ENCODE results near the gene SLC46A3. TPM values are rescaled to one million over a fixed set of nuclear protein-coding genes. Genes with fewer than 3 reads are reported as not detected.
A peak's percentile ranks its signal among the peaks of the same experiment; 100 is the strongest.

The SLC46A3 gene
- total RNA-seq, 1 donor from 2014 or later = 55.1 TPM

DNA sequence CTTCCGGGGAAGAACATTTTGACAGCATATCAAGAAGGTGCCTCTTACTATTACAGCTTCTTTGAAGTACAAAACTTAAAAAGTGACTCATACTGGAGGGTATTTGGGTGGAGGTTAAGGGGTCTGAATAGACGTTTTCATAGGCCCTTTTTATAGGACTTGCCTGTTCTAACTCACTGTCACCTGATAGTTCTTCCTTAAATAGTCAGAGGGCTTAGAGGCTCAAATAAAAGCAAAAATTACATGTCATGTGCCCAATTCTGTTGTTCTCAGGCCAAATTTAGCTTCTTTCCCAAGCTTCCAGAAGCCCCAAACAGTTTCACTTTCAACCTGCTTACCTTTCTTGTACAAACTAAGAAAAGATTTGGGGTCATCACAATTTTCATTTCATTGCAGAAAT lies 16.1 kb upstream of the SLC46A3 start:
- peak; percentile 69 for DNase-seq (ENCODE audit: low spot score)

DNA sequence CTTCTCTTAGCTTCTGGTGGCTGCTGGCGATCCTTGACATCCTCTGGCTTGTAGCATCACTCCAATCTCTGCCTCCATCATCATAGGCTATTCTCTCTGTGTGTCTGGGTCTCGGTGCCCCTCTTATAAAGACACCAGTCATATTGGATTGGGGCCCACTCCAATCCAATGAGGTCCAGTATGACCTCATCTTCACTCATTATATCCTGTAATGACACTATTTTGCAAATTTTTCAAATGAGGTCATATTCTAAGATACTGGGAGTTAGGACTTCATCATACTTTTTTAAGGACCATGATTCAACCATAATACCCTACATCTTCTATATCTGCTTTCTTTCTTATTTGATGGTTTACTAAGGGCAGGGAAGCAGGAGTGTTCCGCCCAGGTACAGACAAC lies 12.0 kb upstream of the SLC46A3 start:
- DNase-seq (ENCODE audit: low spot score) = no peak

DNA sequence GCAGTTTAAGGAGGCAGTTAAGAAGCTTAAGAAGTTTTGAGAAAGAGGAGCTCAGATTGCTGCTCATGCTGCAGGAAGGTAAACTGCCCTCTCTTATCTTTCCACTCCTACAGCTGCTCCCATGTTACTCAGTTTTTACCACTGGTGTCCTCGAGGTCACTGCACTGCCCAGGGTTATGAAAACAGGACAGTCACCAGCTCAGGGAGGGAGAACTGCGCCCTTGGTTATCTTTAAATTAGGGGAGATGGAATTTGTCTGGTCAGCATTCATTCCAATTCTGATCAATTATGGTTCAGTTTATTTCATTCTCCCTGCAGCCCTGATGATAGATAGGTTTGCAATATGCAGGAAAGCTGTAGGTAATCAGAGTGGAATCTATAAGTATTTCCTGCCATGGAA lies 10.8 kb upstream of the SLC46A3 start:
- no peak for DNase-seq (ENCODE audit: low spot score)

DNA sequence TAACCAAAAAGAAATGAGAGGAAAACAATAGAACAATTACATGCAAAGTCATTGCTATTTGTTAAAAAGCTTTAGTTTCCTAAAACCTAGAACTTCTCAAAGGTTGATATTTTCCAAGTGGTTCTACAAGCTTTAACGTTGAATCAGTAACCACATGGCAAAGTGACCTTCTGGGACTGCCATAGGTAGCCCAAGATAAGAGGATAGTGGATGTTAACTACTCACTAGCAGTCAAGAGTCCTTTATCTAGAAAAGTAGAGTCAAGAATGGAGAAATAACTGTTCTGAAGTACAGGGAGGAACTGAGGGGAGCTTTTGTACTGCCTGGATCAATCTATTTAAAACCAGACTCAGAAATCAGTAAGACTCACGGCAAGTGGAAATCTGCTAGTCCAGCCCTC lies 9.9 kb upstream of the SLC46A3 start:
- DNase-seq (ENCODE audit: low spot score) = no peak

DNA sequence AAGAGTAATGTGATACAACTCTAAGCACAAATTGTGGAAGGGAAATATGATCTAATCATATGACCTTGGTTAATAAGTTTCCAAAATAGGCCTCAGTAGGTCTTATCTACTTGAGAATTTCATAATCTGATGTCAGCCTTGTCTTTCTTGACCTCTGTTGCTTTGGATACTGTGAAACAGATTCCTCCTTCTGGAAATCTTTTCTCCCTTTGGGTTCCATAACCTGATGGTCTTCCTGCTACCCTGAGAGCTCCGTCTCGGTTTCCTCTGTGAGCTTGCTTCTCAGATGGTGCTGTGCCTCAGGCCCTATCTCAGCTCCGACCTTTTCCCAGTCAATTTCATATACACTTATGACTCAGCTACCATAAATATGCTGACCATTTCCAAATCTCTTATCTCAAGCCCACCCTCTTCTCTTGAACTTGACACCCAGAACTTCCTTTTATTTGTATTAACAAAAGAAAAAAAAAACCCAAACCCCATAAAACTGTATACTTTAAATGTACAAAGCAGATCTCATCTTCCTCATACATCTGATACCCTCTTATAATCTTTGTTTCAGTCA lies 6.4 kb upstream of the SLC46A3 start:
- DNase-seq (ENCODE audit: low spot score) = no peak

DNA sequence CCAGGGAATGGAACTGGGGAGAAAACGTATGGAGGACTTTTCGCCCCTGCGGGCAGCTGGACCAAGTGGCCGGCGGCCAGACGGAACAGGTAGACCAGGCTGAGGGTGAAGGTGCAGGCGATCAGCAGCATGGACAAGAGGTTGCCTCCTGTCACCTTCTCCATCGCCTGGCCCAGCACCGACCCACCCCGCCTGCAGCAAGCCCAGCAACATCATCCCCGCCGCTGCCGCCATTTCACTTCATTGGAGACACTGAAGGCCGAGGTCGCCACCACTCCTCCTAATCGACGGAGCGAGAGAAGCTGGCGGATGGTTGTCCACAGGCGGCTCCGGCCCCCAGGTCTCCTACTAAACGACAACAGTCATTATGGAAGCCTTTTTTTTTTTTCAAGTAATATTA lies 5.0 kb upstream of the SLC46A3 start:
- no peak for DNase-seq (ENCODE audit: low spot score)

DNA sequence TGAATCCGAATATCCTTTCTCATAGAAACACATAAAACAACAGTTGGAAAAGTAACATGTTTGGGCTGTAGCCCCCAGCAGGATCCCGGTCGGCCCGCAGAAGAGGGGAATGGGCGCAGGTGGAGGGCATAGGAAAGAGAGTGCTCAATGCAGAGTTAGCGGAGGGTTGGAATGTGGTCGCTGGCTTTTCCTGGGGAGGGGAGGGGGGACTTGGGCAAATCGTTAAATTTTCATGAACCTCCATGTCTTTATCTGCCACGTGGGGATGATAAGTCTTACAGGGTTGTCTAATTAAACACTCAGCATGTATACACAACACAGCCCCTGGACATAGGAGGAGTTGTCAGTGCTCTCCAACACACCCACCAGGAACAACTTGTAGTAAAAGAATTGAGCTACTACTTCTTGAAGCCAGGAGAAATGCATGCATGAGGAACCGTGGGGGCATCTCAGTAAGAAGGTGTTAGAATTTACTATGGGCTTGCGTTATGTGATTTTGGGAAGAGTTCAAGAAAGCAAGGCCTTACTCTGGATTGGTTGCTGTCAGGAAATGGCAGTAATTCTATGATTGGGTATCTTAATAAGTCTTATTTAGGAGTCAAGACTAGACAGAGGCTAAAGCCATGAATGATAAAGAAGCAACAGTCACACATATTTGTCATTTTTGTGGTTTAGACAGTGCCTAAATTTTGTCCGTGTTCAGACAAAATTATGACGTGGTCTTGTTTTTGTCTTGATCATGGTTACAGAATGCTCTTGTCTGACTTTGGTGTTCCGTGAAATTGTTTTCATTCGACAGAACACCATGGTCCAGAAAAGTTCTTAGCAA lies 671 bp upstream of the SLC46A3 start:
- DNase-seq (ENCODE audit: low spot score) = peak; percentile 66

DNA sequence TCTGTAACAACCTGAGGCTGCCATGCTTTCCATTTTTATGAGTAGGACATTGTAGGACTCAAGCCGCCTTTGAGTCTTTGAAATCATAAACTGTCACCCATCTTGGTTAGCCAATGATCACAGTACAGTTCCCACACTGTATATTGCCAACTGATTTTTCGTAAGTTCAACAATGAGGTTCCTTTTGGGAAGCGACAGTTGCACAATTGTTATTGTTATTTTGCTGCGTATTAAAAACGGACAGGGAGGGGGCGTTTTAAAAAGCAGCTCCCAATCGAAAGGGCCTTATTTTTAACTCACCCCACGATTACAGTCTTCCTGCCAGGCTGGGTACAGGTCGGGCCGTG lies 601 bp downstream of the SLC46A3 start:
- peak; percentile 30 for DNase-seq (ENCODE audit: low spot score)

DNA sequence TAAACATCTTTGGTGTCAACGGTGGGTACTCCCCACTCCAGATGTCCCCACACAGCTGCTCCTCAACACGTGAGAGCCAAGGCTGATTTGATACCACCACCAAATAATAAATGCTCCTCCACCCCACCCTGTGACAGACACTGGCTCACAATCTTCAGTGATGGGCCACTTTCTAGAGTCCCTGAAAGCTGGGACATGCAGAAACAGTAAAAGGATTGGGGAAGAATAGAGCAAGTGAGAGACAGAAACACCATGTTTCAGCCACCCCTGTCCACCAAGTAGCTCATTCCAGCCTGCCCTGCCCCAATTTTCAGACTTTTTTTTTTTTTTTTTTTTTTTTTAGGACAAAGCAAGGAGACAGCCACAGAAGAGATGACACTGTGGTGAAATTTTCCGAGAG lies 1.6 kb downstream of the SLC46A3 start:
- DNase-seq (ENCODE audit: low spot score) = no peak

DNA sequence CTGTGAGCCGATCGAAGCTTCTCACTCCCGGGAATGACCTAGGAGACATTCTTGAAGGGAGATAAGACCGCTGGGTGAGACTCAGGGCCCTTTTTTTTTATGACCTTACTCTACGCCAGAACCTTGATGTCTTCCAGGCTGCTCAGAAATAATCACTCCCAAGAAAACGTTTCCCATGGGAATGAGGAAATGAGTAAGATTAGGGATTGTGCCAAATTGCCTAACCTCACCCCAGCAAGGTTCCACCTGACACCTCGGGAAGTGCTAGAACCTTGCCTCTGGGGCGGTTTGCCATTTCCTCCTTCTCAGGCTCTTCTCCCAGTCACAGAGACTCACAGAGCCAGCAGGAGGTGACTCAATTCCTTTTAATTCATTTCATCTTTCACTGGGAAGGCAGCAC lies 2.3 kb downstream of the SLC46A3 start:
- peak; percentile 50 for DNase-seq (ENCODE audit: low spot score)

DNA sequence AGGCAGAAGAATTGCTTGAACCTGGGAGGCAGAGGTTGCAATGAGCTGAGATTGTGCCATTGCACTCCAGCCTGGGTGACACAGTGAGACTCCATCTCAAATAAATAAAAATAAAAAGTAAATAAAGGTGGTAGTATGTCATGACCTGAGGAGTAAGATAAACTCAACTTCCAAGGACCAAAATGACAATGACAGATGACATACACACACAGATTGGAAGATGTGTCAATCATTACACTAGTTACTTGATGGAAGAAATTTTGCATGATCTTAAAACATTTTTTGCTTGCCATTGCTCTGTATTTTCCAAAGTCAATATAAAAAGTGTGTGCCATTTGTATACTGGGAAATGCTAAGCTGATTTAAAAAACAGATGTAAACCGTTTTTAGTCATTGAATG lies 4.1 kb downstream of the SLC46A3 start:
- no peak for DNase-seq (ENCODE audit: low spot score)

DNA sequence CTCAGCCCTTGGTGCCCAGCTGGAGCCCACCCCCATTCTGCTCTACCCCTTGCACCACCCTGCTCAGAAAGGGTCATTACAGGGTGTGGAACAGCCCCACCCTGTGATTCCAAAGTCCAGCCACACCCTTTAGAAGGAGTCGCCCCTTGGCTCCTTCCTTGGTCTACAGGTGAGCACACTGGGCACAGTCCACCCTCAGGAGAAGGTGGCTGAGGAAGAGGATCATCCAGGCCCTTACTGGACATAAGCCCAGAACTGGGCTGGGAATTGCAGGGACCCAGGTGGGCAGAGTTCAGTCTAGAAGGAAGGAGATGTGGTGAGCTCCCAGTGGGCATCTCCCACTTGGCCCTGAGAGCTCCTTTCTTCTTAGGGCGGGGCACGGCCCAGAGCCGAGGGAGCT lies 8.6 kb downstream of the SLC46A3 start:
- DNase-seq (ENCODE audit: low spot score) = no peak

DNA sequence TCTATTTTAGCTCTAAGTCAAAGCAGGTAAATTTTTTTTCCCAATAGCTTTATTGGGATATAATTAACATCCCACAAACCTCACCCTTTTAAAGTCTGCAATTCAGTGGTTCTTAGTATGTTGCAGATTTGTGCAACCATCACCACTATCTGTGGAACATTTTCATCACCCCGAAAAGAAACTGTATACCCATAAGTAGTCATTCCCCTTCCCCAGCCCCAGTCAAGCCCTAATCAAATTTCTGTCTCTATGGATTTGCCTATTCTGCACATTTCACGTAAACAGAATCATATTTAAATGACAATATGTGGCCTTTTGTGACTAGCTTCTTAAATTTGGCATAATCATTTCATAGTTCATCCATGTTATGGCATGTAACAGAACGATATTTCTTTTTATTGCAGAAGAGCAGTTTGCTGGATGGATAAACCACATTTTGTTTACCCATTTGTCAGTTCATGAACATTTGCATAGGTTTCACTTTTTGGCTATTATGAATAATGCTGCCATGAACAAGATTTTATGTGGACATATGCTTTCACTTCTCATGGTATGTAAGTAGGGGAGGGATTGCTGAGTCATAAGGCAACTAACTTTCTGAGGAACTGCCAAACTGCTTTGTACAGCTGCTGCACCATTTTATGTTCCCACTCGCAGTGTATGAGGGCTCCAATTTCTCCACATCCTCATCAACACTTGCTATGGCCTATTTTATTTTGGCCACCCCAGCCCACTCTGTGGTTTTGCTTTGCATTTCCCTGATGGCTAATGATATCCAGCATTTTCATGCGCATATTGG lies 10.9 kb downstream of the SLC46A3 start:
- DNase-seq (ENCODE audit: low spot score) = peak; percentile 87

DNA sequence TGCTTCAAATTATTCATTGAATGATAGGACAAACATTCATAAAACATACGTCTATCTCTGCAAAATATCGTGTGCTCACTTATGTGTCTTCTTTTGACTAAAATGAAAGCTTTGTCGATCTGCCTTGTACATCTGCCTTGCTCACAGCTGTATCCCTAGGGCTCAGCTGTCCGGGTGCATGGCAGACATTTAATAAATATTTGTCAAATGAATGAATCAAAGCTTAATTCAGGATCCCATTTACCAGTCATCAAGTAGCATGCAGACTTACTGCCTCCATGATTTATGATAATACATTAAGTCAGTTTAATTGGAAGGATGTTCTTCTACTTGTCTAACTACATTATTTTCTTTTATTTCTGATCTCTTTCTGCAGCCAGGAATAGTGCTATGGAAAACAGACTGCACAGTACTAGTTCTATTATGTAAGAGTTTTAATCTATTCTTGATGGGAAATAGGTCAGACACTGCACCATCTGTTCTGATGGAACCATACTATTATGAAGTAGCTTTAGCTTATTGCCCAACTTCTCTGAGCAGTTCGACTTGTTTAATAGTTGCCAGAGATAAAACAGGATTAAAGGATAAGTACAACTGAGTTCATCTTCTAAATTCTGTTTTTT lies 13.2 kb downstream of the SLC46A3 start:
- peak; percentile 93 for DNase-seq (ENCODE audit: low spot score)

DNA sequence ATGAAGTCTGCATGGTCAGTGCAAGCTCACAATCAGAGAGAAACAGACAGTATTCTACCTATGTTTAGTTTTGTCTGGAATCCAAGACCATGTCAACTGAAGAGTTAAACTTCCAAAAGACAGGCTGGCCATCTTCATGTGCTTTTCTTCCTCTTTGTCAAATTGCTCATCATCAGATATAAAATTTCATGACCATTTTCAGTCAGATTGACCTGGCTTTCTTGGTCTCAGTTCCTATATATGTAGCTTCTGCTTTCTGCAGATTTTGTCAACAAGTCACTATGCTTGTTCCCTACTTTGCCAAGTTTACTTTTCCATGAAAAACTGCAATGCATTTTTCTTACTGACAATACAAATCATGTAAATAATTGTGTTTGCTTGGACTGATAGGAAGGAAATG lies 13.9 kb downstream of the SLC46A3 start:
- DNase-seq (ENCODE audit: low spot score) = no peak

DNA sequence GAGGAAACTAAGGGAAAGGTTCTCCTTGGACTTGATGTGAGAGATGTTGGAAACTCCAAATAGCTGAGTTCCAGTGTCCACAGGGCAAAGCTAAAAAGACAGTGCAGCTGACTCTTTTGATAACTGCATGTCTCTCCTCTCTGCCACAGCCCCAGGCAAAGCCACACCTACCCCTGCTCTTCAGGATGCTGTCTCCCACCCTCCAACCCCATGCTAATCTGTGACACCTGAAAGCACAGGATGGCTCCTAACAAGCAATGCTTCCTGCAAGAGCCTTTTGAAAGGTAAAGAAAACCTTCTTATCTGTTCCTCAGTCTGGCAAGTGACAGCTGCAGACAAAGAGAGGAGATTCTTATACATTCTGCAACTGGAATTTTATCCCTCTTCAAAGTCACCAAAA lies 14.5 kb downstream of the SLC46A3 start:
- peak; percentile 15 for DNase-seq (ENCODE audit: low spot score)

DNA sequence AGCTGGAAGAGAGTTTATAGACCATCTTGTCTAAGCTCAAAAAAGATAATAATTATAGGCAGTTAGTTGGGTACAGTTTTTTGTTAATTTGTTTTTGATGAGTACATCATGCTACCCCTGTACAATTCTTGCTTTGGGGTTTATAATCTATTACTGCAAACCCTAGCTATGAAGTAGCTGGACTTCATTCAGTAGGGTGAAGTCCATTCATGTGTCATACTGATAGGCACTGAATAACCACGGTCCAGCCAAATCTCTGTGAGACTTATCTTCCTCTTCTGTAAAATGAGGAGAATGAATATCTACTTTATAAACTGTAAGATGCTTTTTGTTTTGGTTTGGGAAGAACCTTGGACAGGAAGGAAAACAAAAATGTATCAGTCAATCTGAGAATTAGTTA lies 19.5 kb downstream of the SLC46A3 start:
- no peak for DNase-seq (ENCODE audit: low spot score)

DNA sequence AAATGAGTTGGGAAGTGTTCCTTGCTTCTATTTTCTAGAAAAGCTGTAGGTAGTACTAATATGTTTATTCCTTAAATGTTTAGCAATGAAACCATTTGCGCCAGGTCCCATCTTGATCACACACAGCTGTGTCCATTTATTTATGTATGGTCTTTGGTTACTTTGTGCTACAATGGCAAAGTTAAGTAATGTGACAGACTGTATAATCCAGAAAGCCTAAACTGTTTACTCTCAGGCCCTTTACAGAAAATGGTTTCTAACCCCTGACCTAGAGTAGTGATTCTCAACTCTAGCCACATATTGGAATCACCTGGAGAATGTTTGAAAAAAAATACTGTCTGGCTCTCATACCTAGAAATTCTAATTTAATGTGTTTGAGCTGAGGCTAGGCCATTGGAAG lies 21.3 kb downstream of the SLC46A3 start:
- no peak for DNase-seq (ENCODE audit: low spot score)

DNA sequence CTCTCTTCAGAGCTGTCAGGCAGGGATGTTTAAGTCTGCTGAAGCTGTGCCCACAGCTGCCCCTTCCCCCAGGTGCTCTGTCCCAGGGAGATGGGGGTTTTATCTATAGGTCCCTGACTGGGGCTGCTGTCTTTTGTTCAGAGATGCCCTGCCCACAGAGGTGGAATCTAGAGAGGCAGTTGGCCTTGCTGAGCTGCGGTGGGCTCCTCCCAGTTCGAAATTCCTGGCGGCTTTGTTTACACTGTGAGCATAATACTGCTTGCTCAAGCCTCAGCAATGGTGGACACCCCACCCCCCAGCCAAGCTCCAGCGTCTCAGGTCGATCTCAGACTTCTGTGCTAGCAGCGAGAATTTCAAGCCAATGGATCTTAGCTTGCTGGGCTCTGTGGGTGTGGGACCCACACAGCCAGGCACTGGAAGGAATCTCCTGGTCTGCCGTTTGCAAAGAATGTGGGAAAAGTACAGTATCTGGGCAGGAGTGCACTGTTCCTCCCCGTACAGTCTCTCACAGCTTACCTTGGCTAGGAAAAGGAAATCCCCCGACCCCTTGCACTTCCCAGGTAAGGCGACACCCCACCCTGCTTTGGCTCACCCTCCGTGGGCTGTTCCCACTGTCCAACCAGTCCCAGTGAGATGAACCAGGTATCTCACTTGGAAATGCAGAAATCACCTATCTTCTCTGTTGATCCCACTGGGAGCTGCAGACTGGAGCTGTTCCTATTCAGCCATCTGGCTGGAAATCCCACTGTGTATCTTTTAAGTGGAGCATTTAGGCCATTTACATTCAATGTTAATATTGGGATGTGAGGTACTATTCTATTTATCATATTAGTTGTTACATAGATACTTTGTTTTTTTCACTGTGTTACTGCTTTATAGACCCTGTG lies 24.9 kb downstream of the SLC46A3 start:
- peak; percentile 46 for DNase-seq (ENCODE audit: low spot score)

DNA sequence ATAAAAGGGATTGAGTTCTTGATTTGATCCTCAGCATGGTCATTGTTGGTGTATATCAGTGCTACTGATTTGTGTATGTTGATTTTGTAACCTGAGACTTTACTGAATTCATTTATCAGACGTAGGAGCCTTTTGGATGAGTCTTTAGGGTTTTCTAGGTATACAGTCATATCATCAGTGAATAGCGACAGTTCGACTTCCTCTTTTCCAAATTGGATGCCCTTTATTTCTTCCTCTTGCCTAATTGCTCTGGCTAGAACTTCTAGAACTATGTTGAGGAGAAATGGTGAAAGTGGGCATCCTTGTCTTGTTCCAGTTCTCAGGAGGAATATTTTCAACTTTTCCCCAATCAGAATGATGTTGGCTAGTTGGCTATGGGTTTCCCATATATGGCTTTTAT lies 32.9 kb downstream of the SLC46A3 start:
- DNase-seq (ENCODE audit: low spot score) = no peak

DNA sequence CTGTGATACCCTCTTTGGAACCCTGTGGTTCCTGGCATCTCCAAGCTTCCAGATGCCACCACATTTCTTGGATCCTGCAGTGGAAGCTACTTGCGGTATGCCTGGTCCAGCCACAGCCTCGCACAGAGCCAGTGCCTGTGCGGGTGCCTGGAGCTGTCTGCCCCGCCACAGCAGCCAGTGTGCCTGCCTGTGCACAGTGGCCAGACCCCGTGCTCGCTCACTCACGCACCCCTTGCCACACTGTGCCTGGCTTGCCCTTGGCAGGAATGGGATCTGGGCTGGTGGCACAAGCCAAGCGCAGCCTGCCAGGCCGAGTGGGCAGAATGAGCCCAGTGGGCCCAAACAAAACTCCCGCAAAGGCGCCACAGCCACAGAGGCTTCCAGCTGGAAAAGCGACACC lies 33.7 kb downstream of the SLC46A3 start:
- DNase-seq (ENCODE audit: low spot score) = no peak

All from umbilical cord (tissue), 2 donors.